Measurements from ENCODE around the gene RABGGTA.

The RABGGTA gene

DNA sequence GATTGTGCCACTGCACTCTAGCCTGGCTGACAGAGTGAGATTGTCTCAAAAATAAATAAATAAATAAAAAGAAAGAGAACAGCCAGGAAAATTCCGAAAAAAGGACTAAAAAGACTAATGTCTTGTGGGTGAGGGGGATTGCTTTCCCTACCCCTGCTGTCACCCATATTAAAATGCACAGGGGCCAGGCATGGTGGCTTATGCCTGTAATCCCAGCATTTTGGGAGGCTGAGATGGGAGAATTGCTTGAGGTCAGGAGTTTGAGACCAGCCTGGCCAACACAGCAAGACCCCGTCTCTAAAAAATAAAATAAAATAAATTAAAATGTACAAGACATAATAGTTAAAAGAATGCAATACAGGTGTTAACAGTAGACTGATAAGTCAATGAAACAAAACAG lies 22.1 kb upstream of the RABGGTA start:
- Histone ChIP-seq H3K36me3 (ENCODE audit: insufficient read depth, low read length) (peaks cover 47% of the 10 kb centered on the region), H3K27ac (ENCODE audit: low read depth, low read length, poor library complexity, severe bottlenecking) (no peak overlapping the region), H3K4me2 (ENCODE audit: low read length) (no peak overlapping the region), H3K9ac (ENCODE audit: low read length) (no peak overlapping the region), H3K79me2 (ENCODE audit: insufficient read depth, low read length) (no peaks in the 10 kb centered on the region), H3K9me3 (ENCODE audit: low read length) (no peaks in the 10 kb centered on the region), H2AFZ (ENCODE audit: low read length) (no peak overlapping the region), H3K4me3 (ENCODE audit: low read depth, low read length, poor library complexity, severe bottlenecking) (no peak overlapping the region), H3K4me1 (ENCODE audit: insufficient read depth, low read length, severe bottlenecking) (peaks cover 5% of the 10 kb centered on the region), H3K27me3 (ENCODE audit: insufficient read depth, low read length) (no peaks in the 10 kb centered on the region), H3K9me2 (ENCODE audit: low read depth, low read length) (no peaks in the 10 kb centered on the region), H4K20me1 (ENCODE audit: insufficient read depth, low read length) (no peaks in the 10 kb centered on the region), H3F3A (ENCODE audit: insufficient read depth, low read length) (0 out of 2 replicates have a peak, but pooled peaks cover 3% of the 10 kb centered on the region)
- TF ChIP-seq, protein P1, sequence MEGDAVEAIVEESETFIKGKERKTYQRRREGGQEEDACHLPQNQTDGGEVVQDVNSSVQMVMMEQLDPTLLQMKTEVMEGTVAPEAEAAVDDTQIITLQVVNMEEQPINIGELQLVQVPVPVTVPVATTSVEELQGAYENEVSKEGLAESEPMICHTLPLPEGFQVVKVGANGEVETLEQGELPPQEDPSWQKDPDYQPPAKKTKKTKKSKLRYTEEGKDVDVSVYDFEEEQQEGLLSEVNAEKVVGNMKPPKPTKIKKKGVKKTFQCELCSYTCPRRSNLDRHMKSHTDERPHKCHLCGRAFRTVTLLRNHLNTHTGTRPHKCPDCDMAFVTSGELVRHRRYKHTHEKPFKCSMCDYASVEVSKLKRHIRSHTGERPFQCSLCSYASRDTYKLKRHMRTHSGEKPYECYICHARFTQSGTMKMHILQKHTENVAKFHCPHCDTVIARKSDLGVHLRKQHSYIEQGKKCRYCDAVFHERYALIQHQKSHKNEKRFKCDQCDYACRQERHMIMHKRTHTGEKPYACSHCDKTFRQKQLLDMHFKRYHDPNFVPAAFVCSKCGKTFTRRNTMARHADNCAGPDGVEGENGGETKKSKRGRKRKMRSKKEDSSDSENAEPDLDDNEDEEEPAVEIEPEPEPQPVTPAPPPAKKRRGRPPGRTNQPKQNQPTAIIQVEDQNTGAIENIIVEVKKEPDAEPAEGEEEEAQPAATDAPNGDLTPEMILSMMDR (IDR thresholded peaks at IDR 0.05; ENCODE audit: low read length), result no peak
- no peak for TF ChIP-seq EZH2 (IDR thresholded peaks at IDR 0.05; ENCODE audit: borderline replicate concordance, low read length)

DNA sequence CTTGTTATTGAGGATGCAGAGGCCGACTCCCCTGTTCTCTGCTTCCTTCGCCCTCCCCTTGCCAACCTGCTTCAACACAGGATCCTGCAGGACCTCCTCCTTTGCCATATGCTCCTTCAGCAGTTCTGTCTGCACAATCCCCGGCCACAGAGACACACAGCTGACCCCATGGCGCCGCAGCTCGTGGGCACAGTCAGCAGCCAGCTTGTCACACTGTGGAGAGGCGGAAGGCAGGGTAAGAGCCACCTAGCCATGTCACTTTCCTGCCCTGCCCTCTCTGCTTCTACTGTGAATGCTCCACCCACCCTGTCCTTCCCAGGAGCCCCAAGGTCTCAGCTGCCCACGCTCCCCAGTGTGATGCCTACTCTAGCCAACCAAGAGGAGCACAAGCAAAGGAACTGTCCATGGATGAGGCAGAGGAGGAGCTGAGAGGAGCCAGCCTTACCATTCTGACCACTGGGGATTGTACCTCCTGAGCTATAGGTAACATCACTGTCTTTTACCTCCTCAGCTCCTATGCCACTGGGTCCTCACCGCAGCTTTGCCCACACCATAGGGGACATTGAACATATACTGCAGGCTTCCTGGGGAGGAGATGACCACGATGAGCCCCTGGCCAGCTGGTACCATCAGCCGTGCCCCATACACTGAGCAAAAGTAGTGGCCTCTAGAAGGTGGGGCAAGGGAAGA lies 20.9 kb upstream of the RABGGTA start:
- Histone ChIP-seq H3K9ac (ENCODE audit: low read length) (no peak overlapping the region), H3K27ac (ENCODE audit: low read depth, low read length, poor library complexity, severe bottlenecking) (no peak overlapping the region), H3K27me3 (ENCODE audit: insufficient read depth, low read length) (no peaks in the 10 kb centered on the region), H3K4me2 (ENCODE audit: low read length) (no peak overlapping the region), H3K9me2 (ENCODE audit: low read depth, low read length) (no peaks in the 10 kb centered on the region), H3K9me3 (ENCODE audit: low read length) (no peaks in the 10 kb centered on the region), H3F3A (ENCODE audit: insufficient read depth, low read length) (no peaks in the 10 kb centered on the region), H2AFZ (ENCODE audit: low read length) (no peak overlapping the region), H3K4me1 (ENCODE audit: insufficient read depth, low read length, severe bottlenecking) (no peaks in the 10 kb centered on the region), H3K79me2 (ENCODE audit: insufficient read depth, low read length) (no peaks in the 10 kb centered on the region), H4K20me1 (ENCODE audit: insufficient read depth, low read length) (no peaks in the 10 kb centered on the region), H3K36me3 (ENCODE audit: insufficient read depth, low read length) (peaks cover 47% of the 10 kb centered on the region), H3K4me3 (ENCODE audit: low read depth, low read length, poor library complexity, severe bottlenecking) (no peak overlapping the region)
- TF ChIP-seq, protein P1 (IDR thresholded peaks at IDR 0.05; ENCODE audit: low read length), result no peak
- no peak for TF ChIP-seq EZH2 (IDR thresholded peaks at IDR 0.05; ENCODE audit: borderline replicate concordance, low read length)

DNA sequence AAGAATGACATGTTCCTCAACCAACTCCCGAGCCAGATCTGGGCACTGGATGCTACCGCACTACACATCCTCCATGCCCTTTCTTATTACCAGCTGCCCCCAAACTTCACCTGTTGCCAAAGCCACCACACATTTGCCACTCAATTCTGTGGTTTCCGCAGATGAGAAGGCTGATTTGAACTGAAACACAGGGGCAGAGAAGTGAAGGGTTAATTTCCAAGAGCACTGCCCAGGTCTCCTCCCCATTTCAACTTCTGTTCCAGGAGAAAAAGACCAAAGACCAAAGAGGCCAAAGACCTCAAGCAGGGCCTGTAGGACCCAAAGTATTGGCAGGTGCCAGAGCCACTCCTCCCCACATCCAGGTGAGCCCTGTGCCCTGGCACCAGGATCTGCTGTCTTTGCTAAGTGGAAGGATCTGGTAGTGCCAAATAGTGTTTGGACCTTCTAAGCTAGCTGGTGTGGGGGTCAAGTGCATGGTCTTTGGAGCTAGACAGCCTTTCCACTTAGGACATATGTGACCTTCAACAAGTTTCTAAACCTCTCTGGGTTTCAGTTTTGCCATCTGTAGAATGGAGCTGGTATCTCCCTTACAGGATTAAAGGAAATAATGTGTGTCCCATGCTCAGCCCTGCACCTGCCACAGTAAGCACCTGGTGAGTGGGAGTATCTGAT lies 20.2 kb upstream of the RABGGTA start:
- H3K36me3 ChIP-seq (ENCODE audit: insufficient read depth, low read length), result peaks cover 45% of the 10 kb centered on the region
- H3K4me2 ChIP-seq (ENCODE audit: low read length), result no peak overlapping the region

More for the DNA sequence above, 20.2 kb upstream of the RABGGTA start:
- TF ChIP-seq EZH2 (IDR thresholded peaks at IDR 0.05; ENCODE audit: borderline replicate concordance, low read length), result no peak
- TF ChIP-seq, protein P1 (IDR thresholded peaks at IDR 0.05; ENCODE audit: low read length), result no peak
- Histone ChIP-seq H3K9me3 (ENCODE audit: low read length) (no peaks in the 10 kb centered on the region), H3K9ac (ENCODE audit: low read length) (no peak overlapping the region), H3K9me2 (ENCODE audit: low read depth, low read length) (no peaks in the 10 kb centered on the region), H3F3A (ENCODE audit: insufficient read depth, low read length) (no peaks in the 10 kb centered on the region), H3K4me1 (ENCODE audit: insufficient read depth, low read length, severe bottlenecking) (no peaks in the 10 kb centered on the region), H3K79me2 (ENCODE audit: insufficient read depth, low read length) (no peaks in the 10 kb centered on the region), H4K20me1 (ENCODE audit: insufficient read depth, low read length) (no peaks in the 10 kb centered on the region), H3K4me3 (ENCODE audit: low read depth, low read length, poor library complexity, severe bottlenecking) (no peak overlapping the region), H3K27me3 (ENCODE audit: insufficient read depth, low read length) (no peaks in the 10 kb centered on the region), H2AFZ (ENCODE audit: low read length) (no peak overlapping the region), H3K27ac (ENCODE audit: low read depth, low read length, poor library complexity, severe bottlenecking) (no peak overlapping the region)

Measured in OCI-LY1 (cell line).